OCI-LY3 (cell line): Measurements from ENCODE around the gene TPSD1.

ENCODE experiments used
- H2AFZ ChIP-seq: fragments of 200-600, 300-600 bp; shearing (Covaris generic); 2 replicates; pipeline ENCODE4 v1.6.0; 2014; ENCODE audit warnings: antibody characterized with exemption, low read depth, low read length
- H3K27ac ChIP-seq: fragments of 200-600, 300-600 bp; sonication (generic); 2 replicates; pipeline ENCODE4 v1.5.1; 2014; ENCODE audit warnings: mild to moderate bottlenecking, low read length, moderate library complexity, mixed read lengths
- H3K27me3 ChIP-seq: fragments of 200-600, 300-600 bp; sonication (generic); 2 replicates; pipeline ENCODE4 v1.6.1; 2014; ENCODE audit warnings: low read depth, low read length, mixed read lengths
- H3K36me3 ChIP-seq: fragments of 200-600, 300-600 bp; sonication (generic); replicated peaks from 2 replicates; pipeline ENCODE3; 2014; ENCODE audit warnings: low read depth, low read length, mixed read lengths
- H3K4me1 ChIP-seq: fragments of 300-600, 200-600 bp; sonication (generic); 2 replicates; pipeline ENCODE4 v1.6.1; 2014; ENCODE audit warnings: low read length, mixed read lengths
- H3K4me2 ChIP-seq: fragments of 200-600, 300-600 bp; sonication (generic); 2 replicates; pipeline ENCODE4 v1.6.1; 2014; ENCODE audit warnings: low read length, mixed read lengths
- H3K4me3 ChIP-seq: fragments of 300-600, 200-600 bp; sonication (generic); 2 replicates; pipeline ENCODE4 v1.5.1; 2014; ENCODE audit warnings: antibody characterized with exemption, mild to moderate bottlenecking, low read length, moderate library complexity
- H3K79me2 ChIP-seq: fragments of 300-600, 200-600 bp; shearing (Covaris generic); 2 replicates; pipeline ENCODE4 v1.6.1; 2014; ENCODE audit warnings: mild to moderate bottlenecking, low read length, mixed read lengths
- H3K9ac ChIP-seq: fragments of 300-600, 200-600 bp; shearing (Covaris generic); 2 replicates; pipeline ENCODE4 v1.6.0; 2014; ENCODE audit warnings: mild to moderate bottlenecking, low read length, moderate library complexity
- H3K9me3 ChIP-seq: fragments of 200-600, 300-600 bp; shearing (Covaris generic); 2 replicates; pipeline ENCODE4 v1.6.1; 2014; ENCODE audit warnings: low read length, mixed read lengths; ENCODE audit not compliant: insufficient read depth
- H4K20me1 ChIP-seq: fragments of 200-600, 300-600 bp; sonication (generic); 2 replicates; pipeline ENCODE4 v1.6.1; 2016; ENCODE audit warnings: low read length, mixed read lengths; ENCODE audit not compliant: insufficient read depth
- CTCF ChIP-seq: fragments of 200-600, 300-600 bp; sonication (generic); IDR thresholded peaks from 2 replicates; pipeline ENCODE4 v1.5.1; 2014; ENCODE audit warnings: antibody characterized with exemption, low read length, low read depth
- EZH2phosphoT487 ChIP-seq: fragments of 200-600 bp; shearing (Covaris generic); IDR thresholded peaks from 2 replicates; pipeline ENCODE4 v1.6.1; 2018; ENCODE audit warnings: antibody characterized with exemption, mixed run types, low read depth

Gene TPSD1

GRCh38 chr16:1262210-1262845, 6.5 kb downstream of the TPSD1 start:
- no peak for TF ChIP-seq EZH2phosphoT487
- no peak for TF ChIP-seq CTCF
- no peaks in the 10 kb centered on the region for H3K27me3 ChIP-seq
- no peaks in the 10 kb centered on the region for H3K9me3 ChIP-seq
- H3K79me2 ChIP-seq: no peaks in the 10 kb centered on the region
- no peak overlapping the region for H3K9ac ChIP-seq
- H3K4me1 ChIP-seq: no peaks in the 10 kb centered on the region
- no peak overlapping the region for H3K4me2 ChIP-seq
- no peak overlapping the region for H3K27ac ChIP-seq
- no peaks in the 10 kb centered on the region for H3K36me3 ChIP-seq
- H2AFZ ChIP-seq: no peak overlapping the region
- H4K20me1 ChIP-seq: no peaks in the 10 kb centered on the region
- no peak overlapping the region for H3K4me3 ChIP-seq

GRCh38 chr16:1262846-1263221, 7.0 kb downstream of the TPSD1 start:
- Histone ChIP-seq H3K9me3 (no peaks in the 10 kb centered on the region), H3K4me1 (no peaks in the 10 kb centered on the region), H3K4me2 (no peak overlapping the region), H3K4me3 (no peak overlapping the region), H3K9ac (no peak overlapping the region), H3K27ac (no peak overlapping the region), H3K36me3 (no peaks in the 10 kb centered on the region), H4K20me1 (no peaks in the 10 kb centered on the region), H2AFZ (no peak overlapping the region), H3K79me2 (no peaks in the 10 kb centered on the region), H3K27me3 (no peaks in the 10 kb centered on the region)
- TF ChIP-seq CTCF (no peak), EZH2phosphoT487 (no peak)

- Histone ChIP-seq H4K20me1 (no peaks in the 10 kb centered on the region), H2AFZ (no peak overlapping the region), H3K36me3 (no peaks in the 10 kb centered on the region), H3K27me3 (no peaks in the 10 kb centered on the region), H3K4me2 (no peak overlapping the region), H3K4me1 (no peaks in the 10 kb centered on the region), H3K4me3 (no peak overlapping the region), H3K79me2 (no peaks in the 10 kb centered on the region), H3K9ac (no peak overlapping the region), H3K9me3 (no peaks in the 10 kb centered on the region), H3K27ac (no peak overlapping the region)
- TF ChIP-seq CTCF: no peak
- no peak for TF ChIP-seq EZH2phosphoT487
Observed at GRCh38 chr16:1263591-1264344, 7.9 kb downstream of the TPSD1 start.

- no peaks in the 10 kb centered on the region for H3K79me2 ChIP-seq
- H3K27me3 ChIP-seq: no peaks in the 10 kb centered on the region
- H3K9me3 ChIP-seq: no peaks in the 10 kb centered on the region
- no peak overlapping the region for H2AFZ ChIP-seq
- no peak overlapping the region for H3K4me2 ChIP-seq
- no peak overlapping the region for H3K4me3 ChIP-seq
- H3K4me1 ChIP-seq: no peaks in the 10 kb centered on the region
- H4K20me1 ChIP-seq: no peaks in the 10 kb centered on the region
- no peaks in the 10 kb centered on the region for H3K36me3 ChIP-seq
- no peak for TF ChIP-seq EZH2phosphoT487
- no peak overlapping the region for H3K9ac ChIP-seq
- no peak overlapping the region for H3K27ac ChIP-seq
Observed at GRCh38 chr16:1264345-1265089, 8.6 kb downstream of the TPSD1 start.
